Measurements from ENCODE around the gene UBXN4.

Gene UBXN4

GRCh38 chr2:135785032-135785431, 43.4 kb downstream of the UBXN4 start:
- H3K9ac ChIP-seq, result no peak overlapping the region
- H3K36me3 ChIP-seq (ENCODE audit: control insufficient read depth, insufficient read depth, low read length), result no peaks in the 10 kb centered on the region
- no peaks in the 10 kb centered on the region for H3K9me3 ChIP-seq (ENCODE audit: control insufficient read depth, low read length)
- no peak for TF ChIP-seq CTCF (IDR thresholded peaks at IDR 0.05)
- H2AFZ ChIP-seq, result no peak overlapping the region
- H3K27ac ChIP-seq, result no peak overlapping the region
- no peaks in the 10 kb centered on the region for H3K27me3 ChIP-seq (ENCODE audit: control insufficient read depth, insufficient read depth, low read length)
- H3K4me2 ChIP-seq (ENCODE audit: low read length), result no peak overlapping the region
- H3K4me3 ChIP-seq (ENCODE audit: low read depth, low read length), result no peak overlapping the region
- H3K4me1 ChIP-seq, result no peaks in the 10 kb centered on the region
- no peaks in the 10 kb centered on the region for H3K79me2 ChIP-seq

GRCh38 chr2:135786823-135787222, 45.2 kb downstream of the UBXN4 start:
- no peak overlapping the region for H3K9ac ChIP-seq
- H3K27me3 ChIP-seq (ENCODE audit: control insufficient read depth, insufficient read depth, low read length), result no peaks in the 10 kb centered on the region
- peaks cover 4% of the 10 kb centered on the region for H3K4me1 ChIP-seq
- H3K36me3 ChIP-seq (ENCODE audit: control insufficient read depth, insufficient read depth, low read length), result no peaks in the 10 kb centered on the region
- no peaks in the 10 kb centered on the region for H3K9me3 ChIP-seq (ENCODE audit: control insufficient read depth, low read length)
- H3K4me3 ChIP-seq (ENCODE audit: low read depth, low read length), result no peak overlapping the region
- no peak overlapping the region for H2AFZ ChIP-seq
- H3K27ac ChIP-seq, result no peak overlapping the region
- H3K79me2 ChIP-seq, result no peaks in the 10 kb centered on the region
- H3K4me2 ChIP-seq (ENCODE audit: low read length), result no peak overlapping the region
- TF ChIP-seq CTCF (IDR thresholded peaks at IDR 0.05), result no peak

GRCh38 chr2:135790423-135790822, 48.8 kb downstream of the UBXN4 start:
- Histone ChIP-seq H3K27me3 (ENCODE audit: control insufficient read depth, insufficient read depth, low read length) (no peaks in the 10 kb centered on the region), H3K79me2 (no peaks in the 10 kb centered on the region), H3K9ac (no peak overlapping the region), H3K9me3 (ENCODE audit: control insufficient read depth, low read length) (no peaks in the 10 kb centered on the region), H3K4me2 (ENCODE audit: low read length) (no peak overlapping the region), H3K36me3 (ENCODE audit: control insufficient read depth, insufficient read depth, low read length) (no peaks in the 10 kb centered on the region), H3K27ac (no peak overlapping the region), H2AFZ (no peak overlapping the region), H3K4me3 (ENCODE audit: low read depth, low read length) (no peak overlapping the region), H3K4me1 (peaks cover 4% of the 10 kb centered on the region)
- no peak for TF ChIP-seq CTCF (IDR thresholded peaks at IDR 0.05)

- Histone ChIP-seq H3K4me2 (ENCODE audit: low read length) (no peak overlapping the region), H3K27me3 (ENCODE audit: control insufficient read depth, insufficient read depth, low read length) (no peaks in the 10 kb centered on the region), H2AFZ (no peak overlapping the region), H3K27ac (no peak overlapping the region), H3K4me1 (peaks cover 4% of the 10 kb centered on the region), H3K9me3 (ENCODE audit: control insufficient read depth, low read length) (no peaks in the 10 kb centered on the region), H3K79me2 (no peaks in the 10 kb centered on the region), H3K9ac (no peak overlapping the region), H3K36me3 (ENCODE audit: control insufficient read depth, insufficient read depth, low read length) (no peaks in the 10 kb centered on the region), H3K4me3 (ENCODE audit: low read depth, low read length) (no peak overlapping the region)
- no peak for TF ChIP-seq CTCF (IDR thresholded peaks at IDR 0.05)
These were observed 49.9 kb downstream of the UBXN4 start for GRCh38 chr2:135791418-135792190.

Measured in parathyroid adenoma (tissue), 2 donors.